Uterus (tissue), 2 donors: ENCODE measurements around the gene RPS6KA2.

Experiments used
- POLR2A ChIP-seq, 2 donors: fragments of 450-650 bp; IDR thresholded peaks; one replicate each; pipeline ENCODE4 v1.6.1; 2016; ENCODE audit warnings: antibody characterized with exemption in 2 of 2, mild to moderate bottlenecking in 1 of 2, moderate library complexity in 1 of 2
- TF ChIP-seq, protein P1 (sequence below), 4 experiments: fragments of 200-600 bp in 2 of 4; fragments of 450-650 bp in 2 of 4; sonication (generic) in 2 of 4; IDR thresholded peaks; one replicate each; pipeline ENCODE4 v1.5.1; 2016 to 2019; ENCODE audit warnings: antibody characterized with exemption in 4 of 4, mild to moderate bottlenecking in 2 of 4, moderate library complexity in 1 of 4

DNA sequence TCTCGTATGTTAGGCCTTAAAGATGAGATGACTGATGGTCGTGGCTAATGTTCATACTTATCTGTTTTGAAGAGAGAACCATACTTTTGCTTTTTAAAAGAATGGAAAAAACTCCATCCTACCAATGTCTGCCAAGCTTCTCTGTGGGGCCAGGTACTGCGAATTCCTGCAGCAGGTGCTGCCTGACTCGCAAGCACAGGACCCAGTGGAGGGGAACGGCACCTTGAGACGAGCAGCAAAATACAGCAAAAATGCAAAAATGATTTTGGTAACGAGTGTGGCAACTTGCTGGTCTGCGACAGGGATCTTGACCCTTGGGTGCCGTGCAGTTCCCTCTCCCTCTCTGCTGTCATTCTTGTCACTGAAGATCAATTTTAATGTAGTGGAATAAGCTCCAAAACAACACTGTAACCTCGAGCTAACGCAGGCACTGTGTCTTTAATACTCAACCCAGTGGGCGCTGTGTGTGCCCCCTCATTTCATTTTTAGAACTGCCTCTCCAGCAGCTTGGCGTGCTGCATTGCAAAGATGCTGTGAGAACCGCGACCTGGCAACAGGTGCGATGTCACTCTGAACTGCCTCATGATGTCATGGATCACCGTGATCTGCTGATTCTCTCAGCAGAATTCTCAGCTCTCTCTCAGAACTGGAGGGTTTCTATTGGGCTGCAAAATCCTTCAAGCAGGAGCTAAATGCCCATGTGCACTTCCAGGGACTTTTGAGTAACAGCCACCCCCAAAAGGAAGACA is 92.2 kb downstream of the RPS6KA2 start:
- TF ChIP-seq, protein P1, sequence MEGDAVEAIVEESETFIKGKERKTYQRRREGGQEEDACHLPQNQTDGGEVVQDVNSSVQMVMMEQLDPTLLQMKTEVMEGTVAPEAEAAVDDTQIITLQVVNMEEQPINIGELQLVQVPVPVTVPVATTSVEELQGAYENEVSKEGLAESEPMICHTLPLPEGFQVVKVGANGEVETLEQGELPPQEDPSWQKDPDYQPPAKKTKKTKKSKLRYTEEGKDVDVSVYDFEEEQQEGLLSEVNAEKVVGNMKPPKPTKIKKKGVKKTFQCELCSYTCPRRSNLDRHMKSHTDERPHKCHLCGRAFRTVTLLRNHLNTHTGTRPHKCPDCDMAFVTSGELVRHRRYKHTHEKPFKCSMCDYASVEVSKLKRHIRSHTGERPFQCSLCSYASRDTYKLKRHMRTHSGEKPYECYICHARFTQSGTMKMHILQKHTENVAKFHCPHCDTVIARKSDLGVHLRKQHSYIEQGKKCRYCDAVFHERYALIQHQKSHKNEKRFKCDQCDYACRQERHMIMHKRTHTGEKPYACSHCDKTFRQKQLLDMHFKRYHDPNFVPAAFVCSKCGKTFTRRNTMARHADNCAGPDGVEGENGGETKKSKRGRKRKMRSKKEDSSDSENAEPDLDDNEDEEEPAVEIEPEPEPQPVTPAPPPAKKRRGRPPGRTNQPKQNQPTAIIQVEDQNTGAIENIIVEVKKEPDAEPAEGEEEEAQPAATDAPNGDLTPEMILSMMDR (IDR thresholded peaks at IDR 0.05): no peak
- TF ChIP-seq POLR2A (IDR thresholded peaks at IDR 0.05): no peak
